H1 (cell line): ENCODE measurements around the gene OR6C6. TPM values are rescaled to one million over a fixed set of nuclear protein-coding genes. Genes with fewer than 3 reads are reported as not detected.

Source experiments
- CTCF ChIA-PET: fragments of 300-600 bp; sonication (Branson Sonifier 250); formaldehyde crosslinking; loops from one replicate; lab custom pipeline; 2021; ENCODE audit not compliant: partially characterized antibody; lab: Charles Lee
- POLR2A ChIA-PET: fragments of 300-600 bp; sonication (Branson Sonifier 250); formaldehyde crosslinking; loops from one replicate; lab custom pipeline; 2021; ENCODE audit warnings: inconsistent platforms; ENCODE audit not compliant: partially characterized antibody; lab: Charles Lee
- DNase-seq, 2 experiments: peaks; one replicate each; pipeline versions ENCODE4 v3.0.0 to v3.0.0-alpha.2; 2010 to 2022; ENCODE audit warnings: low spot score in 2 of 2, low read depth in 1 of 2, mixed read lengths in 1 of 2
- FAIRE-seq: peaks from 2 replicates; lab custom pipeline; 2011; peaks lifted over from hg19 to GRCh38; lab: Jason Lieb, UNC
- H2AFZ ChIP-seq: 2 replicates; pipeline ENCODE4 v1.8.1; 2012; ENCODE audit warnings: low read length, inconsistent platforms
- H2AK5ac ChIP-seq: 2 replicates; pipeline ENCODE4 v1.6.1; 2013; ENCODE audit warnings: low read depth, low read length
- H2BK120ac ChIP-seq: replicated peaks from 2 replicates; pipeline ENCODE3; 2013; ENCODE audit warnings: low read depth, low read length, inconsistent platforms
- H2BK12ac ChIP-seq: 2 replicates; pipeline ENCODE4 v1.6.1; 2013; ENCODE audit warnings: low read depth, low read length
- H2BK15ac ChIP-seq: 2 replicates; pipeline ENCODE4 v1.6.1; 2013; ENCODE audit warnings: low read length
- H2BK20ac ChIP-seq: 2 replicates; pipeline ENCODE4 v1.6.1; 2013; ENCODE audit warnings: low read length
- H2BK5ac ChIP-seq: 2 replicates; pipeline ENCODE4 v1.6.1; 2013; ENCODE audit warnings: low read depth, low read length
- H3K14ac ChIP-seq: 2 replicates; pipeline ENCODE4 v1.6.1; 2013; ENCODE audit warnings: inconsistent platforms; ENCODE audit not compliant: insufficient read length
- H3K18ac ChIP-seq: 2 replicates; pipeline ENCODE4 v1.6.1; 2013; ENCODE audit warnings: low read length; ENCODE audit errors: extremely low read depth
- H3K23ac ChIP-seq: 2 replicates; pipeline ENCODE4 v1.6.1; 2013; ENCODE audit warnings: inconsistent platforms; ENCODE audit not compliant: insufficient read length
- H3K23me2 ChIP-seq: 2 replicates; pipeline ENCODE4 v1.6.1; 2013; ENCODE audit warnings: low read depth, low read length
- H3K27ac ChIP-seq: 2 replicates; pipeline ENCODE4 v1.6.1; 2011; ENCODE audit warnings: low read depth, low read length, inconsistent platforms
- H3K27me3 ChIP-seq, 4 experiments: replicated peaks in 1 of 4; 1 replicate in 1 of 4; 2 replicates in 3 of 4; pipeline versions ENCODE4 v1.6.1 to v1.8.1; 2011 to 2013; ENCODE audit warnings: low read length in 3 of 4, mild to moderate bottlenecking in 3 of 4, inconsistent platforms in 2 of 4, mixed read lengths in 2 of 4, moderate library complexity in 1 of 4; ENCODE audit not compliant: control insufficient read depth in 3 of 4, insufficient read depth in 3 of 4; ENCODE audit errors: extremely low read depth in 1 of 4
- H3K36me3 ChIP-seq, 4 experiments: 2 replicates each; pipeline versions ENCODE4 v1.6.1 to v1.8.1; 2011 to 2013; ENCODE audit warnings: mild to moderate bottlenecking in 4 of 4, low read length in 3 of 4, moderate library complexity in 2 of 4, control low read depth in 1 of 4, inconsistent platforms in 1 of 4; ENCODE audit not compliant: insufficient read depth in 4 of 4, control insufficient read depth in 2 of 4
- H3K4ac ChIP-seq: replicated peaks from 2 replicates; pipeline ENCODE3; 2013; ENCODE audit warnings: low read length, low read depth, mixed read lengths, inconsistent platforms; ENCODE audit not compliant: insufficient read length
- H3K4me1 ChIP-seq, 4 experiments: replicated peaks in 1 of 4; 1 replicate in 1 of 4; 2 replicates in 3 of 4; pipeline versions ENCODE4 v1.6.1 to v1.8.1; 2011 to 2013; ENCODE audit warnings: low read length in 3 of 4, inconsistent platforms in 2 of 4, mixed read lengths in 1 of 4; ENCODE audit not compliant: insufficient read depth in 4 of 4, control insufficient read depth in 3 of 4
- H3K4me2 ChIP-seq, 2 experiments: 2 replicates each; pipeline versions ENCODE4 v1.6.1 to v1.8.1; 2011 to 2013; ENCODE audit warnings: low read depth in 2 of 2, low read length in 2 of 2, control low read depth in 1 of 2, inconsistent platforms in 1 of 2, mild to moderate bottlenecking in 1 of 2; ENCODE audit not compliant: insufficient read depth in 1 of 2
- H3K4me3 ChIP-seq, 4 experiments: fragments of 200-600, 300-600 bp in 1 of 4; sonication (generic), shearing (Covaris generic), sonication (Bioruptor Twin) in 1 of 4; 2 replicates each; pipeline versions ENCODE4 v1.5.1 to v1.8.1; 2011 to 2016; ENCODE audit warnings: low read length in 4 of 4, low read depth in 3 of 4, control low read depth in 2 of 4, inconsistent platforms in 2 of 4, mild to moderate bottlenecking in 2 of 4, mixed read lengths in 1 of 4, moderate library complexity in 1 of 4; ENCODE audit not compliant: insufficient read depth in 2 of 4; ENCODE audit errors: extremely low read depth in 1 of 4
- H3K56ac ChIP-seq: replicated peaks from 2 replicates; pipeline ENCODE3; 2013; ENCODE audit warnings: low read depth, mild to moderate bottlenecking, mixed read lengths, low read length, inconsistent platforms; ENCODE audit not compliant: insufficient read length
- H3K79me1 ChIP-seq: 2 replicates; pipeline ENCODE4 v1.6.1; 2013; ENCODE audit warnings: low read depth, low read length, control low read depth
- H3K79me2 ChIP-seq, 2 experiments: 2 replicates each; pipeline versions ENCODE4 v1.6.1 to v1.8.1; 2012 to 2013; ENCODE audit warnings: low read length in 2 of 2, mild to moderate bottlenecking in 2 of 2, inconsistent platforms in 1 of 2; ENCODE audit not compliant: insufficient read depth in 2 of 2, control insufficient read depth in 1 of 2
- H3K9ac ChIP-seq, 4 experiments: replicated peaks in 1 of 4; 1 replicate in 1 of 4; 2 replicates in 3 of 4; pipeline versions ENCODE4 v1.6.1 to v1.8.1; 2011 to 2013; ENCODE audit warnings: low read depth in 3 of 4, low read length in 3 of 4, control low read depth in 2 of 4, mild to moderate bottlenecking in 2 of 4, moderate library complexity in 2 of 4, inconsistent platforms in 1 of 4; ENCODE audit errors: extremely low read depth in 1 of 4
- H3K9me3 ChIP-seq, 2 experiments: 2 replicates each; pipeline versions ENCODE4 v1.6.1 to v1.8.1; 2012 to 2013; ENCODE audit warnings: mild to moderate bottlenecking in 2 of 2, moderate library complexity in 2 of 2, control low read depth in 1 of 2, inconsistent platforms in 1 of 2, low read depth in 1 of 2, low read length in 1 of 2, mixed read lengths in 1 of 2; ENCODE audit not compliant: insufficient read depth in 2 of 2
- H4K20me1 ChIP-seq, 2 experiments: replicated peaks in 1 of 2; 2 replicates each; pipeline versions ENCODE3 to v1.8.1; 2011 to 2013; ENCODE audit warnings: inconsistent platforms in 2 of 2, low read length in 2 of 2, mild to moderate bottlenecking in 1 of 2; ENCODE audit not compliant: insufficient read depth in 2 of 2, control insufficient read depth in 1 of 2
- H4K5ac ChIP-seq: 2 replicates; pipeline ENCODE4 v1.6.1; 2013; ENCODE audit warnings: low read length, low read depth, mixed read lengths, inconsistent platforms; ENCODE audit not compliant: insufficient read length
- H4K8ac ChIP-seq: 2 replicates; pipeline ENCODE4 v1.8.0; 2013; ENCODE audit warnings: mild to moderate bottlenecking, moderate library complexity, low read length, inconsistent platforms; ENCODE audit not compliant: insufficient read depth; ENCODE audit errors: extremely low read depth
- H4K91ac ChIP-seq: replicated peaks from 2 replicates; pipeline ENCODE3; 2013; ENCODE audit warnings: low read length, mixed read lengths, inconsistent platforms; ENCODE audit not compliant: insufficient read length
- ATF3 ChIP-seq: IDR thresholded peaks from 2 replicates; pipeline ENCODE4 v1.6.1; 2011; ENCODE audit warnings: low read depth, mild to moderate bottlenecking, low read length; ENCODE audit not compliant: insufficient read depth
- CEBPB ChIP-seq: IDR thresholded peaks from 2 replicates; pipeline ENCODE4 v1.6.1; 2012; ENCODE audit warnings: low read depth, low read length
- FOSL1 ChIP-seq: IDR thresholded peaks from 2 replicates; pipeline ENCODE4 v1.6.1; 2011; ENCODE audit warnings: mild to moderate bottlenecking, low read depth, low read length, moderate library complexity; ENCODE audit not compliant: insufficient read depth
- KDM1A ChIP-seq: fragments of 200-600, 300-600 bp; sonication (generic); IDR thresholded peaks from 2 replicates; pipeline ENCODE4 v1.7.1; 2016; ENCODE audit warnings: mild to moderate bottlenecking, low read length, borderline replicate concordance
- POU5F1 ChIP-seq: IDR thresholded peaks from 2 replicates; pipeline ENCODE4 v1.6.1; 2011; ENCODE audit warnings: low read depth, mild to moderate bottlenecking, low read length, moderate library complexity
- SIN3A ChIP-seq, 2 experiments: IDR thresholded peaks in 1 of 2; conservative IDR thresholded peaks in 1 of 2; 2 replicates each; pipeline ENCODE4 v1.6.1; 2011 to 2012; ENCODE audit warnings: low read length in 2 of 2, improper control_type of control experiment in 1 of 2, low read depth in 1 of 2, mild to moderate bottlenecking in 1 of 2
- WGBS, 2 experiments: shearing (Covaris generic) in 1 of 2; methylation state at CpG; one replicate each; pipeline versions ENCODE4 v1.1.6 to v1.1.7; 2013 to 2015; ENCODE audit warnings: low lambda C conversion rate in 2 of 2, mixed read lengths in 2 of 2, inconsistent platforms in 1 of 2, low coverage in 1 of 2, missing lambda C conversion rate in 1 of 2; ENCODE audit not compliant: insufficient replicate concordance in 2 of 2, insufficient coverage in 1 of 2, insufficient read length in 1 of 2; ENCODE audit errors: extremely low coverage in 1 of 2, missing lambda C conversion rate in 1 of 2; 5-methylcytosine and 5-hydroxymethylcytosine counted together
- polyA plus RNA-seq, 7 experiments: library from polyadenylated mRNA; depleted of rRNA in 3 of 7; stranded (reverse) in 5 of 7; unstranded in 2 of 7; fragments of >200 nt in 5 of 7; fragments of 200-250 nt in 2 of 7; gene quantifications; 1 replicate in 5 of 7; 2 replicates in 1 of 7; 4 replicates in 1 of 7; pipeline versions ENCODE4 v1.2.1 to v1.2.3, GENCODE V29; 2011 to 2013; ENCODE audit warnings: missing spikeins in 2 of 7, mixed read lengths in 2 of 7
- total RNA-seq: library from RNA; stranded (reverse); fragmentation: NEBNext Ultra II Directional; extraction: Animal tissue kit (Norgen Biotek cat#: 25700); gene quantifications from 2 replicates; pipeline ENCODE4 v1.2.1, GENCODE V29; 2021

OR6C6 gene
- total and polyA plus RNA-seq, 2 of the 8 experiments (the other 6 are each of a cell fraction or from before 2014, with no cell fraction given) = not detected

GRCh38 chr12:55244309-55244708, 52.1 kb downstream of the OR6C6 start, which contains the start of gene OR6C74:
Gene OR6C74 (plus strand): TSS chr12:55244609. CDS start chr12:55247288, 2,679 bp downstream.
- Histone ChIP-seq H4K5ac (no peak within 1 kb of the TSS), H3K9me3 (no peaks in the 10 kb centered on the region), H3K36me3 (no peaks in the 10 kb centered on the region), H2BK120ac (no peak within 1 kb of the TSS), H2AFZ (no peak within 1 kb of the TSS), H3K79me2 (no peaks in the 10 kb centered on the region), H2BK20ac (no peak within 1 kb of the TSS), H3K4ac (no peak within 1 kb of the TSS), H3K18ac (no peak within 1 kb of the TSS), H3K14ac (no peak within 1 kb of the TSS), H3K9ac (no peak within 1 kb of the TSS), H3K79me1 (no peaks in the 10 kb centered on the region), H4K8ac (no peak within 1 kb of the TSS), H3K4me1 (no peaks in the 10 kb centered on the region), H3K4me3 (no peak within 1 kb of the TSS), H3K27ac (no peak within 1 kb of the TSS), H3K4me2 (no peak within 1 kb of the TSS), H2BK15ac (no peak within 1 kb of the TSS), H3K56ac (no peak within 1 kb of the TSS), H2BK12ac (no peak within 1 kb of the TSS), H3K27me3 (no peaks in the 10 kb centered on the region), H2BK5ac (no peak within 1 kb of the TSS), H3K23ac (no peak within 1 kb of the TSS), H4K91ac (no peak within 1 kb of the TSS), H4K20me1 (no peaks in the 10 kb centered on the region), H3K23me2 (no peaks in the 10 kb centered on the region), H2AK5ac (no peak within 1 kb of the TSS)
- FAIRE-seq (no peak), DNase-seq (no peak)
- 98% methylated on average over 3 of the region's 3 CpGs; no CpG with 5 or more reads in 1 of the 2 experiments for WGBS, 2 experiments
- ChIA-PET POLR2A (no interaction called here), CTCF (interaction anchor here (1.0 to 1.5 kb wide), 2 partner anchors 13 to 111 kb away, joined by 4 read pairs; no protein-coding TSS in a partner anchor)
- TF ChIP-seq FOSL1 (no peak), SIN3A (conservative IDR thresholded peaks at IDR 0.05 in 1 of 2, IDR thresholded peaks at IDR 0.05 in 1 of 2; ENCODE audit: low read depth in 1 of 2, low read length in 2 of 2) (no peak), ATF3 (no peak), CEBPB (no peak), KDM1A (no peak), POU5F1 (no peak)
